ENCODE results near the gene KDM6A. TPM values are rescaled to one million over a fixed set of nuclear protein-coding genes. Genes with fewer than 3 reads are reported as not detected.
"Not testable (repeated sequence)": the region's sequence is repeated elsewhere in the genome, so short reads cannot be mapped to it uniquely, and the experiment has no call there.

Gene KDM6A
- total and polyA plus RNA-seq, 4 donors = 6.3 to 42.3 (median 22.5) TPM

- no peak overlapping the region for H3K4me3 ChIP-seq (ENCODE audit: low read length in 2 of 2)
- intact Hi-C loops (cut with DNase I) = loop anchor here (5.0 to 10.0 kb wide), 2 partner anchors 186 to 189 kb away; no protein-coding TSS in a partner anchor
- H3K9me3 ChIP-seq (ENCODE audit: control insufficient read depth, low read length) = no peaks in the 10 kb centered on the region
- H3K4me1 ChIP-seq (ENCODE audit: control insufficient read depth in 1 of 2, insufficient read depth in 2 of 2, low read length in 2 of 2) = no peaks in the 10 kb centered on the region
- 86 to 94% methylated on average over 8 of the region's 8 CpGs for WGBS, 2 donors
- no peaks in the 10 kb centered on the region for H3K27me3 ChIP-seq (ENCODE audit: control insufficient read depth in 1 of 2, insufficient read depth in 2 of 2, low read length in 1 of 2)
- no peak for ATAC-seq (ENCODE audit: low FRiP score)
- H3K36me3 ChIP-seq (ENCODE audit: control insufficient read depth in 1 of 2, insufficient read depth in 2 of 2, low read length in 1 of 2) = no peaks in the 10 kb centered on the region
- no peak overlapping the region for H3K27ac ChIP-seq (ENCODE audit: low read depth in 1 of 2, low read length in 2 of 2)
- DNase-seq = no peak
These were observed 5.8 kb downstream of the KDM6A start for GRCh38 chrX:44878780-44879179.

GRCh38 chrX:44881549-44881948, 8.6 kb downstream of the KDM6A start:
- Histone ChIP-seq H3K4me1 (ENCODE audit: control insufficient read depth in 1 of 2, insufficient read depth in 2 of 2, low read length in 2 of 2) (no peaks in the 10 kb centered on the region), H3K27me3 (ENCODE audit: control insufficient read depth in 1 of 2, insufficient read depth in 2 of 2, low read length in 1 of 2) (no peaks in the 10 kb centered on the region), H3K9me3 (ENCODE audit: control insufficient read depth, low read length) (no peaks in the 10 kb centered on the region), H3K27ac (ENCODE audit: low read depth in 1 of 2, low read length in 2 of 2) (no peak overlapping the region), H3K36me3 (ENCODE audit: control insufficient read depth in 1 of 2, insufficient read depth in 2 of 2, low read length in 1 of 2) (no peaks in the 10 kb centered on the region), H3K4me3 (ENCODE audit: low read length in 2 of 2) (no peak overlapping the region)
- DNase-seq = no peak
- intact Hi-C loops (cut with DNase I) = no loop called here
- no peak for ATAC-seq (ENCODE audit: low FRiP score)
- WGBS, 2 donors = 97% methylated on average over 10 of the region's 10 CpGs

GRCh38 chrX:44882635-44883034, 9.6 kb downstream of the KDM6A start:
- H3K4me1 ChIP-seq (ENCODE audit: control insufficient read depth in 1 of 2, insufficient read depth in 2 of 2, low read length in 2 of 2) = peaks cover 0 to 2% of the 10 kb centered on the region in 2 donors
- DNase-seq (no peak), ATAC-seq (ENCODE audit: low FRiP score) (no peak)
- intact Hi-C loops (cut with DNase I) = no loop called here
- no peak overlapping the region for H3K27ac ChIP-seq (ENCODE audit: low read depth in 1 of 2, low read length in 2 of 2)
- no peaks in the 10 kb centered on the region for H3K27me3 ChIP-seq (ENCODE audit: control insufficient read depth in 1 of 2, insufficient read depth in 2 of 2, low read length in 1 of 2)
- no peaks in the 10 kb centered on the region for H3K36me3 ChIP-seq (ENCODE audit: control insufficient read depth in 1 of 2, insufficient read depth in 2 of 2, low read length in 1 of 2)
- no peaks in the 10 kb centered on the region for H3K9me3 ChIP-seq (ENCODE audit: control insufficient read depth, low read length)
- no peak overlapping the region for H3K4me3 ChIP-seq (ENCODE audit: low read length in 2 of 2)

GRCh38 chrX:44884944-44885343, 12.0 kb downstream of the KDM6A start:
- Histone ChIP-seq H3K9me3 (ENCODE audit: control insufficient read depth, low read length) (no peaks in the 10 kb centered on the region), H3K27ac (ENCODE audit: low read depth in 1 of 2, low read length in 2 of 2) (no peak overlapping the region), H3K27me3 (ENCODE audit: control insufficient read depth in 1 of 2, insufficient read depth in 2 of 2, low read length in 1 of 2) (no peaks in the 10 kb centered on the region), H3K36me3 (ENCODE audit: control insufficient read depth in 1 of 2, insufficient read depth in 2 of 2, low read length in 1 of 2) (no peaks in the 10 kb centered on the region), H3K4me3 (ENCODE audit: low read length in 2 of 2) (no peak overlapping the region), H3K4me1 (ENCODE audit: control insufficient read depth in 1 of 2, insufficient read depth in 2 of 2, low read length in 2 of 2) (peaks cover 0 to 2% of the 10 kb centered on the region in 2 donors)
- 38 to 58% methylated on average over 4 of the region's 4 CpGs for WGBS, 2 donors
- ATAC-seq (ENCODE audit: low FRiP score) = no peak
- no peak for DNase-seq
- intact Hi-C loops (cut with DNase I) = no loop called here

GRCh38 chrX:44889824-44890223, 16.8 kb downstream of the KDM6A start:
- ATAC-seq (ENCODE audit: low FRiP score) = no peak
- intact Hi-C loops (cut with DNase I) = no loop called here

GRCh38 chrX:44890247-44890646, 17.3 kb downstream of the KDM6A start:
- Histone ChIP-seq H3K27me3 (ENCODE audit: control insufficient read depth in 1 of 2, insufficient read depth in 2 of 2, low read length in 1 of 2) (no peaks in the 10 kb centered on the region), H3K4me3 (ENCODE audit: low read length in 2 of 2) (no peak overlapping the region), H3K36me3 (ENCODE audit: control insufficient read depth in 1 of 2, insufficient read depth in 2 of 2, low read length in 1 of 2) (no peaks in the 10 kb centered on the region), H3K4me1 (ENCODE audit: control insufficient read depth in 1 of 2, insufficient read depth in 2 of 2, low read length in 2 of 2) (peaks cover 0 to 2% of the 10 kb centered on the region in 2 donors), H3K9me3 (ENCODE audit: control insufficient read depth, low read length) (no peaks in the 10 kb centered on the region), H3K27ac (ENCODE audit: low read depth in 1 of 2, low read length in 2 of 2) (no peak overlapping the region)
- ATAC-seq (ENCODE audit: low FRiP score) = no peak
- DNase-seq = no peak
- 41 to 74% methylated on average over 3 of the region's 3 CpGs for WGBS, 2 donors
- intact Hi-C loops (cut with DNase I) = no loop called here

More at GRCh38 chrX:44889824-44890223, 16.8 kb downstream of the KDM6A start:
- Histone ChIP-seq H3K4me1 (ENCODE audit: control insufficient read depth in 1 of 2, insufficient read depth in 2 of 2, low read length in 2 of 2) (peaks cover 0 to 2% of the 10 kb centered on the region in 2 donors), H3K36me3 (ENCODE audit: control insufficient read depth in 1 of 2, insufficient read depth in 2 of 2, low read length in 1 of 2) (no peaks in the 10 kb centered on the region), H3K27ac (ENCODE audit: low read depth in 1 of 2, low read length in 2 of 2) (no peak overlapping the region), H3K4me3 (ENCODE audit: low read length in 2 of 2) (no peak overlapping the region), H3K27me3 (ENCODE audit: control insufficient read depth in 1 of 2, insufficient read depth in 2 of 2, low read length in 1 of 2) (no peaks in the 10 kb centered on the region), H3K9me3 (ENCODE audit: control insufficient read depth, low read length) (no peaks in the 10 kb centered on the region)
- DNase-seq = no peak
- 80 to 93% methylated on average over 1 of the region's 1 CpG for WGBS, 2 donors

- DNase-seq; H3K9me3 ChIP-seq (ENCODE audit: control insufficient read depth, low read length); H3K36me3 ChIP-seq (ENCODE audit: control insufficient read depth in 1 of 2, insufficient read depth in 2 of 2, low read length in 1 of 2); H3K4me1 ChIP-seq (ENCODE audit: control insufficient read depth in 1 of 2, insufficient read depth in 2 of 2, low read length in 2 of 2); intact Hi-C loops (cut with DNase I); ATAC-seq (ENCODE audit: low FRiP score); H3K27ac ChIP-seq (ENCODE audit: low read depth in 1 of 2, low read length in 2 of 2); H3K4me3 ChIP-seq (ENCODE audit: low read length in 2 of 2); H3K27me3 ChIP-seq (ENCODE audit: control insufficient read depth in 1 of 2, insufficient read depth in 2 of 2, low read length in 1 of 2): not testable (repeated sequence)
- 91 to 94% methylated on average over 10 of the region's 10 CpGs for WGBS, 2 donors
These were observed 17.7 kb downstream of the KDM6A start for GRCh38 chrX:44890687-44891086.

- Histone ChIP-seq H3K36me3 (ENCODE audit: control insufficient read depth in 1 of 2, insufficient read depth in 2 of 2, low read length in 1 of 2) (no peaks in the 10 kb centered on the region), H3K9me3 (ENCODE audit: control insufficient read depth, low read length) (no peaks in the 10 kb centered on the region), H3K4me1 (ENCODE audit: control insufficient read depth in 1 of 2, insufficient read depth in 2 of 2, low read length in 2 of 2) (peaks cover 0 to 2% of the 10 kb centered on the region in 2 donors), H3K4me3 (ENCODE audit: low read length in 2 of 2) (no peak overlapping the region), H3K27ac (ENCODE audit: low read depth in 1 of 2, low read length in 2 of 2) (no peak overlapping the region), H3K27me3 (ENCODE audit: control insufficient read depth in 1 of 2, insufficient read depth in 2 of 2, low read length in 1 of 2) (no peaks in the 10 kb centered on the region)
- intact Hi-C loops (cut with DNase I) = no loop called here
- 82 to 94% methylated on average over 6 of the region's 6 CpGs for WGBS, 2 donors
- no peak for DNase-seq
- ATAC-seq (ENCODE audit: low FRiP score) = no peak
These were observed 18.7 kb downstream of the KDM6A start for GRCh38 chrX:44891642-44892041.

GRCh38 chrX:44896876-44897186, 23.8 kb downstream of the KDM6A start:
- DNase-seq = no peak
- intact Hi-C loops (cut with DNase I) = no loop called here

More at GRCh38 chrX:44896876-44897186, 23.8 kb downstream of the KDM6A start:
- no peak for ATAC-seq (ENCODE audit: low FRiP score)
- Histone ChIP-seq H3K9me3 (ENCODE audit: control insufficient read depth, low read length) (no peaks in the 10 kb centered on the region), H3K27ac (ENCODE audit: low read depth in 1 of 2, low read length in 2 of 2) (no peak overlapping the region), H3K27me3 (ENCODE audit: control insufficient read depth in 1 of 2, insufficient read depth in 2 of 2, low read length in 1 of 2) (no peaks in the 10 kb centered on the region), H3K4me3 (ENCODE audit: low read length in 2 of 2) (no peak overlapping the region), H3K36me3 (ENCODE audit: control insufficient read depth in 1 of 2, insufficient read depth in 2 of 2, low read length in 1 of 2) (no peaks in the 10 kb centered on the region), H3K4me1 (ENCODE audit: control insufficient read depth in 1 of 2, insufficient read depth in 2 of 2, low read length in 2 of 2) (no peaks in the 10 kb centered on the region)
- 94 to 98% methylated on average over 2 of the region's 2 CpGs for WGBS, 2 donors
